IMR-90 (cell line): ENCODE results near the gene CDK11B. TPM values are rescaled to one million over a fixed set of nuclear protein-coding genes. Genes with fewer than 3 reads are reported as not detected.
"Not testable (repeated sequence)": the region's sequence is repeated elsewhere in the genome, so short reads cannot be mapped to it uniquely, and the experiment has no call there.

Experiments
- ATAC-seq: fragments of 200-7000 bp; cut with Tn5 transposase; 2 replicates; pipeline ENCODE4 v1.9.1; 2020; ENCODE audit warnings: low read depth, mild to moderate bottlenecking, moderate library complexity
- BruUV-seq: library from RNA; stranded (reverse); fragments of 400-500 nt; replicated peaks from 2 replicates; lab custom pipeline; 2021; lab: Mats Ljungman, UMichigan
- CTCF ChIA-PET: fragments of 300-600 bp; formaldehyde crosslinking; extraction: SDS; loops from one replicate; lab custom pipeline; 2021; ENCODE audit warnings: antibody characterized with exemption; lab: Yijun Ruan, JAX
- POLR2A ChIA-PET: fragments of 300-600 bp; sonication (Branson Sonifier 250); formaldehyde crosslinking; loops from one replicate; lab custom pipeline; 2022; ENCODE audit warnings: antibody characterized with exemption; ENCODE audit not compliant: unreplicated experiment; lab: Charles Lee
- DNase-seq: peaks from one replicate; pipeline ENCODE4 v3.0.0; 2013
- H2AFZ ChIP-seq: replicated peaks from 2 replicates; pipeline ENCODE3; 2013; ENCODE audit warnings: low read length, mild to moderate bottlenecking; ENCODE audit not compliant: poor library complexity
- H2AK5ac ChIP-seq: 2 replicates; pipeline ENCODE4 v1.6.1; 2013; ENCODE audit warnings: low read depth, low read length, inconsistent platforms
- H2AK9ac ChIP-seq: replicated peaks from 2 replicates; pipeline ENCODE3; 2013; ENCODE audit warnings: mild to moderate bottlenecking, low read depth, low read length, moderate library complexity; ENCODE audit not compliant: poor library complexity
- H2BK120ac ChIP-seq: 2 replicates; pipeline ENCODE4 v1.6.1; 2013; ENCODE audit warnings: low read depth, low read length, inconsistent platforms
- H2BK15ac ChIP-seq: 3 replicates; pipeline ENCODE4 v1.6.1; 2013; ENCODE audit warnings: low read depth, low read length, inconsistent platforms
- H2BK20ac ChIP-seq: 2 replicates; pipeline ENCODE4 v1.6.1; 2013; ENCODE audit warnings: low read depth, mild to moderate bottlenecking, inconsistent platforms, low read length, moderate library complexity
- H2BK5ac ChIP-seq: 2 replicates; pipeline ENCODE4 v1.6.1; 2013; ENCODE audit warnings: mild to moderate bottlenecking, low read depth, low read length, inconsistent platforms; ENCODE audit not compliant: poor library complexity, severe bottlenecking
- H3K14ac ChIP-seq: replicated peaks from 2 replicates; pipeline ENCODE4 v1.6.1; 2013; ENCODE audit warnings: low read depth, low read length, inconsistent platforms
- H3K18ac ChIP-seq: 2 replicates; pipeline ENCODE4 v1.6.1; 2013; ENCODE audit warnings: low read depth, low read length, control low read depth
- H3K23ac ChIP-seq: 2 replicates; pipeline ENCODE4 v1.6.1; 2013; ENCODE audit warnings: low read depth, low read length, inconsistent platforms
- H3K27ac ChIP-seq: 2 replicates; pipeline ENCODE4 v1.5.1; 2013; ENCODE audit warnings: mild to moderate bottlenecking, control low read depth, low read length; ENCODE audit not compliant: insufficient read depth
- H3K27me3 ChIP-seq: 2 replicates; pipeline ENCODE4 v1.6.1; 2013; ENCODE audit warnings: low read length; ENCODE audit not compliant: control insufficient read depth, insufficient read depth
- H3K36me3 ChIP-seq: 2 replicates; pipeline ENCODE4 v1.6.1; 2013; ENCODE audit warnings: low read length, mixed read lengths; ENCODE audit not compliant: control insufficient read depth, insufficient read depth
- H3K4ac ChIP-seq: 2 replicates; pipeline ENCODE4 v1.6.1; 2013; ENCODE audit warnings: low read depth, low read length, inconsistent platforms
- H3K4me1 ChIP-seq: 2 replicates; pipeline ENCODE4 v1.6.1; 2013; ENCODE audit warnings: low read length, mixed read lengths; ENCODE audit not compliant: control insufficient read depth, insufficient read depth
- H3K4me2 ChIP-seq: 2 replicates; pipeline ENCODE4 v1.6.1; 2013; ENCODE audit warnings: low read depth, mild to moderate bottlenecking, control low read depth, low read length, moderate library complexity
- H3K4me3 ChIP-seq: 2 replicates; pipeline ENCODE4 v1.5.1; 2013; ENCODE audit warnings: low read depth, mild to moderate bottlenecking, control low read depth, low read length, moderate library complexity; ENCODE audit not compliant: insufficient read depth
- H3K56ac ChIP-seq: 2 replicates; pipeline ENCODE4 v1.6.1; 2013; ENCODE audit warnings: low read length, inconsistent platforms; ENCODE audit not compliant: insufficient read depth; ENCODE audit errors: extremely low read depth
- H3K79me1 ChIP-seq, 2 experiments: 2 replicates each; pipeline ENCODE4 v1.6.1; 2013; ENCODE audit warnings: low read length in 2 of 2, inconsistent platforms in 1 of 2, low read depth in 1 of 2
- H3K9ac ChIP-seq: 2 replicates; pipeline ENCODE4 v1.6.1; 2013; ENCODE audit warnings: low read depth, low read length, control low read depth
- H3K9me1 ChIP-seq: 2 replicates; pipeline ENCODE4 v1.6.1; 2013; ENCODE audit warnings: low read length, inconsistent platforms; ENCODE audit not compliant: insufficient read depth
- H3K9me3 ChIP-seq: 2 replicates; pipeline ENCODE4 v1.6.1; 2013; ENCODE audit warnings: low read length; ENCODE audit not compliant: control insufficient read depth, insufficient read depth
- H4K20me1 ChIP-seq: 2 replicates; pipeline ENCODE4 v1.6.1; 2013; ENCODE audit warnings: low read length, inconsistent platforms; ENCODE audit not compliant: insufficient read depth
- H4K5ac ChIP-seq: 2 replicates; pipeline ENCODE4 v1.6.1; 2013; ENCODE audit warnings: mild to moderate bottlenecking, low read depth, low read length, control low read depth
- H4K8ac ChIP-seq, 2 experiments: 2 replicates each; pipeline ENCODE4 v1.6.1; 2013; ENCODE audit warnings: low read depth in 2 of 2, low read length in 2 of 2, control low read depth in 1 of 2, inconsistent platforms in 1 of 2
- H4K91ac ChIP-seq: 2 replicates; pipeline ENCODE4 v1.6.1; 2013; ENCODE audit warnings: low read depth, low read length, inconsistent platforms; ENCODE audit not compliant: insufficient read depth
- MAZ ChIP-seq: IDR thresholded peaks from 2 replicates; pipeline ENCODE4 v1.6.1; 2012; ENCODE audit warnings: low read depth, mild to moderate bottlenecking, low read length, improper control_type of control experiment, moderate library complexity, borderline replicate concordance
- WGBS, 2 experiments: methylation state at CpG; one replicate each; pipeline versions ENCODE4 v1.1.5 to v1.1.7; 2013; ENCODE audit warnings: missing lambda C conversion rate in 2 of 2; ENCODE audit not compliant: insufficient read length in 1 of 2; ENCODE audit errors: extremely low coverage in 2 of 2; 5-methylcytosine and 5-hydroxymethylcytosine counted together
- dilution Hi-C: fragments of 300-500 bp; cut with HindIII; formaldehyde crosslinking; loops from one replicate; pipeline ENCODE4 v1.14.3; 2018; ENCODE audit warnings: low sequenced_read_pairs; ENCODE audit not compliant: unreplicated experiment
- in situ Hi-C: fragments of 300-500 bp; cut with MboI; formaldehyde crosslinking; loops from 3 replicates; pipeline ENCODE4 v1.14.3; 2019; ENCODE audit warnings: low sequenced_read_pairs, inconsistent platforms, mixed read lengths
- intact Hi-C: fragments of 100-400 bp; cut with micrococcal nuclease; formaldehyde crosslinking; loops from 2 replicates; pipeline ENCODE4 v1.10.0; 2022
- polyA plus RNA-seq, 3 experiments: library from polyadenylated mRNA; depleted of rRNA; stranded (reverse); fragments of >200 nt; gene quantifications; 2 replicates each; pipeline ENCODE4 v1.2.3, GENCODE V29; 2012; ENCODE audit warnings: low replicate concordance in 1 of 3
- total RNA-seq: library from RNA; depleted of rRNA; stranded (reverse); fragments of >200 nt; gene quantifications from 2 replicates; pipeline ENCODE4 v1.2.3, GENCODE V29; 2012

The CDK11B gene
- total and polyA plus RNA-seq, 2 of the 4 experiments (the other 2 are of a cell fraction), result 8.2 to 19.1 TPM

DNA sequence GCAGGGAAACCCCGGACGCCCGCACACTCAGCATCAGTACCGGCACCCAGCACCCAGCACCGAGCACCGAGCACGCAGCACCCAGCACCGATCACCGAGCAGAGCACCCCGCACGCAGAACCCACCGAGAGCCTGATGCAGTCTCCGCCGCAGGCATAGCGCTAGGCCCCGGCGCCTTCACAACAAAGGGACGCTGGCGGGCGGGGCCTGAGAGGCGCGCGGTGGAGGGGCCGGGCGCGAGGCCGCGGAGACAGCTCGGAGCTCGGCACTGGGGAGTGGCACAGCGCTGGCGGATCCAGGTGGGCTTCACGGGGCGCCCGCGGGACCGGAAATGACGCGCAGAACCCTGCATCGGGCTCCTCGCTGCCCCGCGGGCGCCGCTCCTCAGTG lies 33.5 kb upstream of the CDK11B start:
- Histone ChIP-seq H3K4ac (peak overlapping the region; percentile 67), H3K4me3 (peak overlapping the region; percentile 88), H4K91ac (peak overlapping the region; percentile 55; the same call in 1 of the 2 replicates), H3K9ac (peak overlapping the region; percentile 79), H2BK5ac (peak overlapping the region; percentile 89), H4K8ac (peak overlapping the region in 1 of 2 experiments; percentile 55; a peak in 1 of 4 replicates), H3K18ac (peak overlapping the region; percentile 2; the same call in 1 of the 2 replicates), H3K23ac (0 out of 2 replicates have a peak overlapping the region, but pooled peaks have one; percentile 42), H3K27ac (peak overlapping the region; percentile 85)
- POLR2A ChIA-PET, H3K4me1 ChIP-seq, H2BK15ac ChIP-seq, H2AK5ac ChIP-seq, H3K9me1 ChIP-seq, H3K79me1 ChIP-seq, H2BK120ac ChIP-seq, H3K56ac ChIP-seq, H2BK20ac ChIP-seq, dilution Hi-C loops, CTCF ChIA-PET, H2AFZ ChIP-seq, H3K36me3 ChIP-seq, H4K5ac ChIP-seq, H3K14ac ChIP-seq, H3K27me3 ChIP-seq, H3K9me3 ChIP-seq, H4K20me1 ChIP-seq, H3K4me2 ChIP-seq, intact Hi-C loops, H2AK9ac ChIP-seq, in situ Hi-C loops: not testable (repeated sequence)
- WGBS, 2 experiments, result no CpG with 5 or more reads among the region's 45 CpGs
- peak; percentile 35; the same call in 1 of the 2 replicates for TF ChIP-seq MAZ
- DNase-seq (peak; percentile 47), ATAC-seq (peak; percentile 59)
- BruUV-seq, result TSS peak; percentile 28

DNA sequence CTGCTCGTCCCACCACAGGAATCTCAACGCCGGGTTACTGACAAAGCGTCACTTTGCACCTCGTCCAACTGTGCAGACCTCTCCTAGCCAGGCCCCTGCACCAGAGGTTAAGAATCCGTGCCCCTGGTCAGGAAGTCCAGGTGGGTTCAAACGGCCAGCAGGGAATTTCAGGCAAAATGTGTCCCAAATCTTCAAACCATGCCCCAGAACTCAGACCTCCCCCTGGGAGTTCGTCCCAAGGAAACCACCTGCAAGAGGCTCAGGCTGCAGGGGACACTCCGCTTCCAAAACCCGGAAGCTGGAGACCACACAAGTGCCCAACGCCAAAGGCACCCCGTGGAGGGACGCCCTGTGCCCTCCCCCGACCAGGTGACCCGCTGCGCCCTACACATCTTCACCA lies 32.6 kb upstream of the CDK11B start:
- H3K9me1 ChIP-seq, H3K14ac ChIP-seq, ATAC-seq, H3K18ac ChIP-seq, H3K4me1 ChIP-seq, H4K91ac ChIP-seq, H2BK120ac ChIP-seq, H2BK15ac ChIP-seq, BruUV-seq, dilution Hi-C loops, H3K4ac ChIP-seq, H3K27ac ChIP-seq, POLR2A ChIA-PET, H3K23ac ChIP-seq, intact Hi-C loops, H3K9me3 ChIP-seq, DNase-seq, CTCF ChIA-PET, H2BK20ac ChIP-seq, H3K36me3 ChIP-seq, H3K56ac ChIP-seq, H2AK9ac ChIP-seq, H2BK5ac ChIP-seq, H3K27me3 ChIP-seq, H4K20me1 ChIP-seq, H4K5ac ChIP-seq, in situ Hi-C loops, H4K8ac ChIP-seq, H2AFZ ChIP-seq, H2AK5ac ChIP-seq: not testable (repeated sequence)
- peak overlapping the region; percentile 27 for H3K4me2 ChIP-seq
- H3K79me1 ChIP-seq, result peaks cover 4 to 18% of the 10 kb centered on the region in 2 experiments
- no CpG with 5 or more reads among the region's 16 CpGs for WGBS, 2 experiments
- 0 out of 2 replicates have a peak overlapping the region, but pooled peaks have one; percentile 14 for H3K4me3 ChIP-seq
- peak overlapping the region; percentile 17; the same call in 1 of the 2 replicates for H3K9ac ChIP-seq
